ENCODE data around the gene ZNF598. TPM values are rescaled to one million over a fixed set of nuclear protein-coding genes. Genes with fewer than 3 reads are reported as not detected.

Gene ZNF598
- total and polyA plus RNA-seq, 2 experiments from 2014 or later: 8.5 to 48.6 TPM

DNA sequence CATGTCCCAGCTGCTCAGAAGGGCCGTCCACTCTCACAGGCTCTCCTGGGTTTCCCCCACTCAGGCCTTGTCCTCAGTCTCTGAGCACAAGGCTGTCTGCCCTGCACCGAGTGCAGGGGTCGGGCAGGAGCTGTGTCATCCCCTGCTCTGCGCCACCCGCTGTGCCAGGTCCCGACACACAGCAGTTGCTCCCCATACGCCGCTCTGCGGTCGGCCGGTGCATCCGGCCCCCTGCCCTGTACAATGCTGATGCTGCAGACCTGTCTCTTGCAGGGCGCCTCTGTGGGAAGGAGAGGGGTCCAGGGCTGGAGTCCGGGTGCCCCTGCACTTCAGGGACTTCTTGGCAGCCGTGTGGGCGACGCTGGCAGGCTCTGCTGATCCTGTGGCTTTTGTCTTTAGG, 44.3 kb upstream of the ZNF598 start (continued):
- TF ChIP-seq, protein P1, sequence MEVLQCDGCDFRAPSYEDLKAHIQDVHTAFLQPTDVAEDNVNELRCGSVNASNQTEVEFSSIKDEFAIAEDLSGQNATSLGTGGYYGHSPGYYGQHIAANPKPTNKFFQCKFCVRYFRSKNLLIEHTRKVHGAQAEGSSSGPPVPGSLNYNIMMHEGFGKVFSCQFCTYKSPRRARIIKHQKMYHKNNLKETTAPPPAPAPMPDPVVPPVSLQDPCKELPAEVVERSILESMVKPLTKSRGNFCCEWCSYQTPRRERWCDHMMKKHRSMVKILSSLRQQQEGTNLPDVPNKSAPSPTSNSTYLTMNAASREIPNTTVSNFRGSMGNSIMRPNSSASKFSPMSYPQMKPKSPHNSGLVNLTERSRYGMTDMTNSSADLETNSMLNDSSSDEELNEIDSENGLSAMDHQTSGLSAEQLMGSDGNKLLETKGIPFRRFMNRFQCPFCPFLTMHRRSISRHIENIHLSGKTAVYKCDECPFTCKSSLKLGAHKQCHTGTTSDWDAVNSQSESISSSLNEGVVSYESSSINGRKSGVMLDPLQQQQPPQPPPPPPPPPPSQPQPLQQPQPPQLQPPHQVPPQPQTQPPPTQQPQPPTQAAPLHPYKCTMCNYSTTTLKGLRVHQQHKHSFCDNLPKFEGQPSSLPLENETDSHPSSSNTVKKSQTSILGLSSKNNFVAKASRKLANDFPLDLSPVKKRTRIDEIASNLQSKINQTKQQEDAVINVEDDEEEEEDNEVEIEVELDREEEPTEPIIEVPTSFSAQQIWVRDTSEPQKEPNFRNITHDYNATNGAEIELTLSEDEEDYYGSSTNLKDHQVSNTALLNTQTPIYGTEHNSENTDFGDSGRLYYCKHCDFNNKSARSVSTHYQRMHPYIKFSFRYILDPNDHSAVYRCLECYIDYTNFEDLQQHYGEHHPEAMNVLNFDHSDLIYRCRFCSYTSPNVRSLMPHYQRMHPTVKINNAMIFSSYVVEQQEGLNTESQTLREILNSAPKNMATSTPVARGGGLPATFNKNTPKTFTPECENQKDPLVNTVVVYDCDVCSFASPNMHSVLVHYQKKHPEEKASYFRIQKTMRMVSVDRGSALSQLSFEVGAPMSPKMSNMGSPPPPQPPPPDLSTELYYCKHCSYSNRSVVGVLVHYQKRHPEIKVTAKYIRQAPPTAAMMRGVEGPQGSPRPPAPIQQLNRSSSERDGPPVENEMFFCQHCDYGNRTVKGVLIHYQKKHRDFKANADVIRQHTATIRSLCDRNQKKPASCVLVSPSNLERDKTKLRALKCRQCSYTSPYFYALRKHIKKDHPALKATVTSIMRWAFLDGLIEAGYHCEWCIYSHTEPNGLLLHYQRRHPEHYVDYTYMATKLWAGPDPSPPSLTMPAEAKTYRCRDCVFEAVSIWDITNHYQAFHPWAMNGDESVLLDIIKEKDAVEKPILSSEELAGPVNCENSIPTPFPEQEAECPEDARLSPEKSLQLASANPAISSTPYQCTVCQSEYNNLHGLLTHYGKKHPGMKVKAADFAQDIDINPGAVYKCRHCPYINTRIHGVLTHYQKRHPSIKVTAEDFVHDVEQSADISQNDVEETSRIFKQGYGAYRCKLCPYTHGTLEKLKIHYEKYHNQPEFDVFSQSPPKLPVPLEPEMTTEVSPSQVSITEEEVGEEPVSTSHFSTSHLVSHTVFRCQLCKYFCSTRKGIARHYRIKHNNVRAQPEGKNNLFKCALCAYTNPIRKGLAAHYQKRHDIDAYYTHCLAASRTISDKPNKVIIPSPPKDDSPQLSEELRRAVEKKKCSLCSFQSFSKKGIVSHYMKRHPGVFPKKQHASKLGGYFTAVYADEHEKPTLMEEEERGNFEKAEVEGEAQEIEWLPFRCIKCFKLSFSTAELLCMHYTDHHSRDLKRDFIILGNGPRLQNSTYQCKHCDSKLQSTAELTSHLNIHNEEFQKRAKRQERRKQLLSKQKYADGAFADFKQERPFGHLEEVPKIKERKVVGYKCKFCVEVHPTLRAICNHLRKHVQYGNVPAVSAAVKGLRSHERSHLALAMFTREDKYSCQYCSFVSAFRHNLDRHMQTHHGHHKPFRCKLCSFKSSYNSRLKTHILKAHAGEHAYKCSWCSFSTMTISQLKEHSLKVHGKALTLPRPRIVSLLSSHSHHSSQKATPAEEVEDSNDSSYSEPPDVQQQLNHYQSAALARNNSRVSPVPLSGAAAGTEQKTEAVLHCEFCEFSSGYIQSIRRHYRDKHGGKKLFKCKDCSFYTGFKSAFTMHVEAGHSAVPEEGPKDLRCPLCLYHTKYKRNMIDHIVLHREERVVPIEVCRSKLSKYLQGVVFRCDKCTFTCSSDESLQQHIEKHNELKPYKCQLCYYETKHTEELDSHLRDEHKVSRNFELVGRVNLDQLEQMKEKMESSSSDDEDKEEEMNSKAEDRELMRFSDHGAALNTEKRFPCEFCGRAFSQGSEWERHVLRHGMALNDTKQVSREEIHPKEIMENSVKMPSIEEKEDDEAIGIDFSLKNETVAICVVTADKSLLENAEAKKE (CRISPR knock-in tag; IDR thresholded peaks at IDR 0.05): no peak
- no peak for TF ChIP-seq ZNF331 (CRISPR knock-in tag; IDR thresholded peaks at IDR 0.05; ENCODE audit: low read depth)
- no peak for TF ChIP-seq POLR2AphosphoS5 (IDR thresholded peaks at IDR 0.05; ENCODE audit: low read depth)
- no peak for TF ChIP-seq CREB1 (CRISPR knock-in tag; IDR thresholded peaks at IDR 0.05; ENCODE audit: low read depth)

DNA sequence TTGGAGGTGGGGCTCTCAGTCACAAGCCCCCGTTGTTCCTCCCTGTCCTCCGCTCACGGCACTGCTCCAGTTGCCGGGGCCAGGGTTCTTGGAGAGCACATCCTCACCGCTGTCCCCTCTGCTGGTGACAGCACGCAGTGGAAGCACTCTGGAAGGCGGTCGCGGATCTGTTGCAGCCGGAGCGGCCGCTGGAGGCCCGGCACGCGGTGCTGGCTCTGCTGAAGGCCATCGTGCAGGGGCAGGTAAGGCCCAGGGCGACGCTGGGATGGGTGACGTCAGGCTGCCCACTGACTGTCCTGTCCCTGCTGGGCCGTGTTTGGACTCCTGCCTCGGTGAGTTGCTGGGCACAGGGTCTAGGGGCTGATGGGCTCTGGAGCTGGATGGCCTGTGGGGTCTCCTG, 43.6 kb upstream of the ZNF598 start:
- Histone ChIP-seq H3K4me3 (no peak overlapping the region), H3K9me2 (ENCODE audit: insufficient read depth) (no peaks in the 10 kb centered on the region), H3K27ac (ENCODE audit: low read depth) (no peak overlapping the region), H3K4me1 (ENCODE audit: insufficient read depth) (peaks cover 4% of the 10 kb centered on the region; the same call in 1 of the 2 replicates), H4K20me1 (replicated peaks; ENCODE audit: insufficient read depth) (no peaks in the 10 kb centered on the region), H2AFZ (no peak overlapping the region), H3K4me2 (no peak overlapping the region), H3K27me3 (ENCODE audit: insufficient read depth) (no peaks in the 10 kb centered on the region), H3K36me3 (ENCODE audit: insufficient read depth) (no peaks in the 10 kb centered on the region; the same call in 1 of the 2 replicates), H3K79me2 (replicated peaks; ENCODE audit: insufficient read depth) (peaks cover 10% of the 10 kb centered on the region), H3F3A (replicated peaks; ENCODE audit: low read depth) (no peaks in the 10 kb centered on the region)
- TF ChIP-seq, protein P2, sequence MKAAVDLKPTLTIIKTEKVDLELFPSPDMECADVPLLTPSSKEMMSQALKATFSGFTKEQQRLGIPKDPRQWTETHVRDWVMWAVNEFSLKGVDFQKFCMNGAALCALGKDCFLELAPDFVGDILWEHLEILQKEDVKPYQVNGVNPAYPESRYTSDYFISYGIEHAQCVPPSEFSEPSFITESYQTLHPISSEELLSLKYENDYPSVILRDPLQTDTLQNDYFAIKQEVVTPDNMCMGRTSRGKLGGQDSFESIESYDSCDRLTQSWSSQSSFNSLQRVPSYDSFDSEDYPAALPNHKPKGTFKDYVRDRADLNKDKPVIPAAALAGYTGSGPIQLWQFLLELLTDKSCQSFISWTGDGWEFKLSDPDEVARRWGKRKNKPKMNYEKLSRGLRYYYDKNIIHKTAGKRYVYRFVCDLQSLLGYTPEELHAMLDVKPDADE (IDR thresholded peaks at IDR 0.05): no peak
- TF ChIP-seq ZNF331 (CRISPR knock-in tag; IDR thresholded peaks at IDR 0.05; ENCODE audit: low read depth) (no peak), STAT1 (IDR thresholded peaks at IDR 0.05; ENCODE audit: unreplicated experiment) (no peak), EZH2phosphoT487 (IDR thresholded peaks at IDR 0.05; ENCODE audit: unreplicated experiment) (no peak), ZNF114 (CRISPR knock-in tag; IDR thresholded peaks at IDR 0.05) (no peak), NANOG (IDR thresholded peaks at IDR 0.05; ENCODE audit: borderline replicate concordance) (no peak), POLR2AphosphoS5 (IDR thresholded peaks at IDR 0.05; ENCODE audit: low read depth) (no peak), CREB1 (CRISPR knock-in tag; IDR thresholded peaks at IDR 0.05; ENCODE audit: low read depth) (no peak), EZH2 (IDR thresholded peaks at IDR 0.05; ENCODE audit: low read depth, unreplicated experiment) (no peak)
- TF ChIP-seq, protein P3, sequence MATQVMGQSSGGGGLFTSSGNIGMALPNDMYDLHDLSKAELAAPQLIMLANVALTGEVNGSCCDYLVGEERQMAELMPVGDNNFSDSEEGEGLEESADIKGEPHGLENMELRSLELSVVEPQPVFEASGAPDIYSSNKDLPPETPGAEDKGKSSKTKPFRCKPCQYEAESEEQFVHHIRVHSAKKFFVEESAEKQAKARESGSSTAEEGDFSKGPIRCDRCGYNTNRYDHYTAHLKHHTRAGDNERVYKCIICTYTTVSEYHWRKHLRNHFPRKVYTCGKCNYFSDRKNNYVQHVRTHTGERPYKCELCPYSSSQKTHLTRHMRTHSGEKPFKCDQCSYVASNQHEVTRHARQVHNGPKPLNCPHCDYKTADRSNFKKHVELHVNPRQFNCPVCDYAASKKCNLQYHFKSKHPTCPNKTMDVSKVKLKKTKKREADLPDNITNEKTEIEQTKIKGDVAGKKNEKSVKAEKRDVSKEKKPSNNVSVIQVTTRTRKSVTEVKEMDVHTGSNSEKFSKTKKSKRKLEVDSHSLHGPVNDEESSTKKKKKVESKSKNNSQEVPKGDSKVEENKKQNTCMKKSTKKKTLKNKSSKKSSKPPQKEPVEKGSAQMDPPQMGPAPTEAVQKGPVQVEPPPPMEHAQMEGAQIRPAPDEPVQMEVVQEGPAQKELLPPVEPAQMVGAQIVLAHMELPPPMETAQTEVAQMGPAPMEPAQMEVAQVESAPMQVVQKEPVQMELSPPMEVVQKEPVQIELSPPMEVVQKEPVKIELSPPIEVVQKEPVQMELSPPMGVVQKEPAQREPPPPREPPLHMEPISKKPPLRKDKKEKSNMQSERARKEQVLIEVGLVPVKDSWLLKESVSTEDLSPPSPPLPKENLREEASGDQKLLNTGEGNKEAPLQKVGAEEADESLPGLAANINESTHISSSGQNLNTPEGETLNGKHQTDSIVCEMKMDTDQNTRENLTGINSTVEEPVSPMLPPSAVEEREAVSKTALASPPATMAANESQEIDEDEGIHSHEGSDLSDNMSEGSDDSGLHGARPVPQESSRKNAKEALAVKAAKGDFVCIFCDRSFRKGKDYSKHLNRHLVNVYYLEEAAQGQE (IDR thresholded peaks at IDR 0.05; ENCODE audit: unreplicated experiment): no peak
- TF ChIP-seq, protein P4, sequence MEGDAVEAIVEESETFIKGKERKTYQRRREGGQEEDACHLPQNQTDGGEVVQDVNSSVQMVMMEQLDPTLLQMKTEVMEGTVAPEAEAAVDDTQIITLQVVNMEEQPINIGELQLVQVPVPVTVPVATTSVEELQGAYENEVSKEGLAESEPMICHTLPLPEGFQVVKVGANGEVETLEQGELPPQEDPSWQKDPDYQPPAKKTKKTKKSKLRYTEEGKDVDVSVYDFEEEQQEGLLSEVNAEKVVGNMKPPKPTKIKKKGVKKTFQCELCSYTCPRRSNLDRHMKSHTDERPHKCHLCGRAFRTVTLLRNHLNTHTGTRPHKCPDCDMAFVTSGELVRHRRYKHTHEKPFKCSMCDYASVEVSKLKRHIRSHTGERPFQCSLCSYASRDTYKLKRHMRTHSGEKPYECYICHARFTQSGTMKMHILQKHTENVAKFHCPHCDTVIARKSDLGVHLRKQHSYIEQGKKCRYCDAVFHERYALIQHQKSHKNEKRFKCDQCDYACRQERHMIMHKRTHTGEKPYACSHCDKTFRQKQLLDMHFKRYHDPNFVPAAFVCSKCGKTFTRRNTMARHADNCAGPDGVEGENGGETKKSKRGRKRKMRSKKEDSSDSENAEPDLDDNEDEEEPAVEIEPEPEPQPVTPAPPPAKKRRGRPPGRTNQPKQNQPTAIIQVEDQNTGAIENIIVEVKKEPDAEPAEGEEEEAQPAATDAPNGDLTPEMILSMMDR (conservative IDR thresholded peaks at IDR 0.05; ENCODE audit: low read depth in 2 of 2): no peak
- H3K27ac Mint-ChIP-seq: no peak overlapping the region
- no peak for ATAC-seq
- peaks cover 17% of the 10 kb centered on the region for H3K36me3 Mint-ChIP-seq (ENCODE audit: low read depth)
- no peak overlapping the region for H3K4me3 Mint-ChIP-seq
- H3K4me1 Mint-ChIP-seq: peaks cover 5% of the 10 kb centered on the region; the same call in 2 of the 3 replicates
- H3K9me3 Mint-ChIP-seq: no peaks in the 10 kb centered on the region
- no peak for DNase-seq (ENCODE audit: low spot score)
- peaks cover 8% of the 10 kb centered on the region for H3K27me3 Mint-ChIP-seq (ENCODE audit: insufficient read depth, low read depth, poor library complexity)

Measured in GM23338 (cell line).